GM21423 (cell line): ENCODE results near the gene FGF14.

Source experiments
- ATAC-seq: cut with Tn5 transposase; IDR thresholded peaks from one replicate; pipeline ENCODE4 v1.9.1; 2021; ENCODE audit warnings: mild to moderate bottlenecking, moderate library complexity; ENCODE audit not compliant: unreplicated experiment

FGF14 gene

DNA sequence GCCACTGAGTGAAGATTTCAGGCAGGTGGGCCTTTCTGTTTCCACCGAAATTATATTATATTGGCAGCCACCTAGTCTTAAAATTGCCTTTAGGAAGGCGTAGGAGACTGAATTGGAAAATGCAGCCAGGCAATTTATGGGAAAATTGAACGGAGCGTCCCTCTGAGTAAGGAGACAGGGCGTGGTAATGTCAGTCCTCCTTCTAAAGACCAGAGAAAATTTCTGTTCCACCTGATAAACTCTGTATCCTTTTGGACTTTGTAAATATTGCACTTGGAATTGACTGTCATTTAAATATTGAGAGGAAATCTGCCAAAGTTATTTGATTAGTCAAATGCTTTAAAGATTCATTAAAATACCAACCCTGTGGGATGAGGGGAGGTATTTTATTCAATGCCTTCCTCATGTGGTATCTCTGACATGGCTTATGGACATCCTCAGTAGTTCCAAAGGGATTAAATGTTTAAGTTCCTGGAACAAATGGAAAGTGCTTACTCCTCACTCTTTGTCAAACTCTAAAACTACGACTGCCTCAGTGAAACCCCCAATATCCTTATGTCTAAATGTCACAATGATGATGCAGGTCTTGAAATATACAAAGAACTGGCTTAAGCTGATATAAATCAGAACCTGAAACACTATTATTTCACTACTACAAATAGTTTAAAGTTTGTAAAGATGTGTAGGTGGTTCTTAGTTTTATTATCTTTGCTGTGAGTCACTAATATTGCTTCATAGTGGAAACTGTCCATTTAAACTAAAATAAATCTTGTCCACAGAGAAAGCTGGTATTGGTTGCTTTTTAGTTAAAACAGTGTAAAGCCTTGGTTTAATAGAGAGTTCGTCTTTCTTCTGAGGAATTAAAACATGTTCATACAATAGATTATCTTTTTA, 203.2 kb downstream of the FGF14 start:
- ATAC-seq: no peak

DNA sequence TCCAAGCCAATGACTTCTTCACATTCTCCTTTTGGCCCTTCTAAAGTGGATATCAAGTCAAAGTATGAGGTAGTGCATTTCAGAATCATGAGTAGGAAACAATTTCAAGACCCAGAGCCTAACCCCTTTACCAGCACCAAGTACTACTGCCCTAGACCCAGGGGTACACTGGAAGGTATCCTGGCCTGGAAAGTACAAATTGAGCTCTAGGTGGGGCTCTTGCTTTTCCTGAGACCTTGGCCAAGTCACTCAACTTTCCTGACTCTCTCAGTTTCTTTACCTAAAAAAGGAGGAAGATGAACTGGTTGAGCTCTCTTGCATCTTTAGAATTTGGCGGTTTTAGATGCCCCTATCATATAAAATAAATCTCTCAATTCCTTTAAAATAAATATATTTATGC, 204.7 kb downstream of the FGF14 start:
- no peak for ATAC-seq

- ATAC-seq: no peak
Observed at GRCh38 chr13:102195566-102196462, 206.0 kb downstream of the FGF14 start.

DNA sequence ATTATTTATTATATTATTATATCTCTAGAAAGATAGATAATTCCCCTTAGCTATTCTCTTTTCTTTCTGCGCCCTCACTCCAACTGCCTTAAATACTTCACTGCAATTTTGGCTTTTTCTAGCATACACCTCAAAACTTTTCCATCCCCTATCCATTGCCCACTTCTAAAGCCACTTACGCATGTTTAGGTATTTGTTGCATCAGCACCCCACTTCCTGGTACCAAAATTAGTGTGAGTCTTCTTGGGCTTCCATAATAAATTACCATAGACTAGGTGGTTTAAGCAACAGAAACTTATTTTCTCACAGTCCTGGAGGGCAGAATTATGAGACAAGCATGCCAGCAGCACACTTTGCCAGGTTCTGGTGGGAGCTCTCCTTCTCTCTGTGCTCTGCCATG, 209.0 kb downstream of the FGF14 start:
- no peak for ATAC-seq

DNA sequence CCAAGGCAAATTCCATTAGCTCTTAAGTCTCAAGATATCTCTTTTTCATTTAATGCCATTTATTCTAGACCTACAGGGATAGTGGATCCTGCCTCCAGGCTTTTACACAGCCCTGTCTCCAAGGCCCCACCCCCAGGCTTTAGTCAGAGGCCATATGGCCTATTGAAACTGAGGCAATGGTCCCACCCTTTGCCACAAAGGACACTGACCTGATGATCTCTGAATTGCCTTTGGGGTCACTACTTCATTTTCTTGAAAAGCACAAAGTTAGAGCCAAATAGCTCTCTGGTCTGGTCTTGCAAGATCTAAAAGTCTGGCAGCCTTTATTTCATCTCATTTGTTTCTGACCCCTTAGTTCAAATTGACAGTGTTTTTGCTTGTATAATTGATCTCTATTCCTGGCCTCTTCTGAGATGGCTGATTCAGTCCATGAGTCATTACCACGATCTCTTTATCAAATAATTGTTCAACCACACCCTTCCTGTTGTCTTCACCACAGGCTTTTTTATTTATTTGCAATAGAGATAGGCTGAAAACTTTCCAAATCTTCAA, 209.8 kb downstream of the FGF14 start:
- ATAC-seq: no peak

- ATAC-seq: no peak
Observed at GRCh38 chr13:102190930-102191329, 210.9 kb downstream of the FGF14 start.

DNA sequence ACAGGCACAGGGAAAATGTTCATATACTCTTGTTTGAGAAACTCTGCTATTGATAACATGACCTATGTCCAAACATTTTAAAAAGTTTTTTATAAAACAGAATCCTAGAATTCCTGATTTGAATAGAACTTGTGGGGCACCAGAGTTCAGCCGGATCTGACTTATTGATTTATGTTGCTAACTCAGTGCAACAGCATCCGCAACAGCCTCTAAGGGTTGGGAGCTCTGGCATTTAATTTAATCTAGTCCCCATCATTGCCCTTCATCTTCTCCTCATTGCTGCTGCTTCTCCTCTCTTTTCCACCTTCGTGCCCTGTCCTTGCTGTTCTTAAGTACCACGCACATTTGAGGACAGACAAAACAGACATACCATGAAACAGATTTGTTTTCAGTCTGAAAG, 214.5 kb downstream of the FGF14 start:
- ATAC-seq: no peak

DNA sequence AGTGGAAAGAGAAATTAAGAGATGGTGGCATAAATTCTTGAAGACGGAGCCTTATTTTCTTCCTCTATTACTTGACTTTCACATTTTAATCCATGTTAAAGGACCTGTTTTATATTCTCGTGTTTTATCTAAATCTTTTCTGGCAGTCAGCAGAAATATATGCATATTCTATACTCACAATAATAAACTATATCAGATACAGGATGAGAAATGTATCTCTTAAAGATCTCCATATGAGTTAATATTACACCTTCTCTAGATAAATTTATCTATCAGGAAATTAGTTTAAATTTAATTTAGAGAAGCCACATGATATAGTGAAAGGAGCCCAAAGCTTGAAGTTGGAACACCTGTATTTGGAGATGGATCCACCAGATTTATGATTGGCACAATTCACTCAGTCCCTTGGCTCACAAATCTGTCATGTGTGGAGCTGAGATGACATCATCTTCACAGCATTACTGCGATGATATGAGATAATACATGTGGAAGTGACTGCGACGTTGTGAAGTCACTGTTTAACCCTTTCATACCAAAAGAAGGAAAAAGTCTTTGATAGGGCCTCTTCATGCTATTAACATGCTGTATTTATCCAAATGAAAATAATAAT, 216.4 kb downstream of the FGF14 start:
- ATAC-seq: no peak

DNA sequence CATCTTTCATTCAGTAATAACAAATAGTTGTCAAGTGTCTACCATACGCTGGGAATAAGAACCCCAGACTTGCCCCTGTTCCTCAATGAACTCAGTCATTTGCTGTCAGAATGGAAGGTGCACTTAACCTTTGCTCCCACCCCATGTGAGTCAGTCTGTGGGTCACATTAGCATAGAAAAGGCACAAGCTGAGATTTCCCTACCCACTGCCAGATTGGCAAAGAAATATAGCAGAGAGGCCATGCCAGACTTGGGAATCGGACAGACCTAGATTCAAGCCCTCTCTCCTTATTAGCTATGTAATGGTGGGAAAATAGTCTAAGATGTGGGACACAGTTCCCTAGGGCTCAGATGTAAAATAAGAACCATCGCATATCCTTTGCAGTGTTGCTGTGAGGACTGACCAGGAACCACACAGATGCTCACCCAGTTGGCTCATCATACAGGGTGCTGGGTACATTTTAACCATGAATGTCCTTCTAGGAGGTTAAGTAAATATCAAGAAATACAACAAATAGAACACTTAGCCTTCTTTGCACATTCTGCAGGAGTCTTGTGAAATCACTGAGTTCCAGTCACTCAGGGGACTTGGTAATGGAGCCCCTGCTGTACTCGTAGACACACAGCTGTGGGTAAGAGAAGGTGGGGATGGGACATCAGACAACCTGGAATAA, 218.2 kb downstream of the FGF14 start:
- ATAC-seq: no peak

DNA sequence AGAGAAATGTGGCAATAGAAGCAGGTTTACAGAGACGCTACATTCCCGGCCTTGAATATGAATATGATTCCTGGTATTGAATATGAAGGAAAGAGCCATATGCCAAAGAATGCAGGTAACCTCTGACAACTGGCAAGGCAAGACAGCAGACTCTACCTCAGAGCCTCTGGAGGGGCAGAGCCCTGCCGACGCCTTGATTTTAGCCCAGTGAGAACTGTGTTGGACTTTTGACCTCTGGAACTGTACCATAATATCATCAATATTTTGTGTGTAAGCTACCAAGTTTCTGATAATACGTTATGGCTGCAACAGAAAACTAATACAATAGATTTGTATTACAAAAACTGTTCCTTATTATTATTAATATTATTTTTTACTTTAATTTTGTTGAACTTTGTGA, 219.7 kb downstream of the FGF14 start:
- no peak for ATAC-seq

DNA sequence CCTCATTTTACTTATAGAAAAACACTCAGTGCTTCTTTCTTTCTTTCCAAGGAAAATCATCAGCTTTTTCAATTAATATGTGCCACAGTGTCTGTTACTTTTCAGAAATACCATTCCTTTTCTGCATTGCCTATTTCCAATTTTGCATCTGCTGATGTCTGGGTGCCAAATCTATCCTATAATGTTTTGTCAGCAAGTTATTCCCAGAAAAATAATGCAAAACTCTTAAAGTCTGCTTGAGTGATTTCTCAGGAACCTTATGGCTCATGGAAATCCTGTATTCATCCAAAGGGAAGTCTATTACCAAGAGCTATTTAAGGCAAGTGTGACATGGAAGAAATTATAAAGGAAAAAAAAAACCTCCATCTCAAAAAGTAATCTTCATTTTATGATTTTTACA, 224.4 kb downstream of the FGF14 start:
- ATAC-seq: no peak

- ATAC-seq: no peak
Observed at GRCh38 chr13:102176846-102177245, 225.0 kb downstream of the FGF14 start.

DNA sequence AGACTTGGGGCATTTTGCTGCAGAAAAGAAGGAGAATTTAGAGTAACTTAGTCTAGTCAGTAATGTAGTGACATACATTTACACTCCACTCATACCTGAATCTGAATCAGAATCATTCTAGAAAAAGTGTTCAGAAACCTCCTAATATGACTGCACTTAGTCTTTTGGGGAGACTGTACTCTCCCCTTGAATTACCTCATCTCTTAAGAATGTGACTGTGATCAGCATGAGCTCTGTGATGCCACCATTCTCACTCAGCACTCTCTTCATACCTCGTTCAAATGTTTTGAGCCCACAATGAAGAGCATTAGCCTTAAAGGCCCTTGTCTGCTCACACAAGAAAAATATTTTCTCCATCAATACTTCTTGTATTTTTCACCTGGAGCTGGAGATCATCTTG, 229.4 kb downstream of the FGF14 start:
- ATAC-seq: no peak

- no peak for ATAC-seq
Observed at GRCh38 chr13:102170305-102170704, 231.5 kb downstream of the FGF14 start.

DNA sequence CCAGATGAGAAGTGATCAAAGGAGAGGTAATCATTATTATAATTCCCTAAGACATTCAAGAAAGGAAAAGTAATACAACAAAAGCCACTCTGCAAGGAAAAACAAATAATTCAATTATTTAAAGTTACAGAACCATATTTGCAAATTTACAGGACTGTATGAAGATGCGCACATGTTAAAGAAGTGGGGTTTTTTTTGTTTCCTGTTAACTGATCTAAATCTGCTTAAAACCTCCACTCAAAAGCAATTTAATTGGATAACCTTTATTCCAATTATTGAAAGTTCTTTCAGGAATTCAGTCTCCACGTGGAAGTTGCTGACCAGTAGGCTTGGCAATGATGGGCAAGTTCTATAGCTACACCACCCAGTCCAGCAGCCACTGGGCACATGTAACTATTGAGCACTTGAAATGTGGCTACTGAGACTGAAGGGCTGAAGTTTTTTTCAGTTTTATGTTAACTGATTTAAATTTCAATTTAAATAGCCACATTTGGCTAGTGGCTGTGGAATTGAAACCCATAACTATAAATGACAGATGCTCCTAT, 232.3 kb downstream of the FGF14 start:
- ATAC-seq: no peak

DNA sequence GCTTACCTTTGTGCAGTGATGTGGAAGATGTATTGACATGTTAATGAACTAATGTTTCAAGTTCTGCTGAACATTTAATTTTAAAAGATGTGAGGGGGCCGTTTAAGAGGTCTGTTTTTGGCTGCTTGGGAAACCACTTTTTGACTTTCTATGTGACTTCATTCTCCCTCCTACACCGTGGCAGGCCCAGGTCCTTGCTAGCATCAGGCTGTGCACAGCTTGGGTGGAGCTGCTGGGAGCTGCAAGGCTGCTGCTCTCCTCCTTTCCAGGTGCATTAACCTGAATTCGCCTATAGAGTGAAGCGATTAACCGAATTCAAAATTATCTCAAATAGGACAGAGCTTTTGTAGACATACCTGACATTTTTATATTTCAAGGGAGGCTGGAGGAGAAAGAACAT, 249.1 kb downstream of the FGF14 start:
- no peak for ATAC-seq

DNA sequence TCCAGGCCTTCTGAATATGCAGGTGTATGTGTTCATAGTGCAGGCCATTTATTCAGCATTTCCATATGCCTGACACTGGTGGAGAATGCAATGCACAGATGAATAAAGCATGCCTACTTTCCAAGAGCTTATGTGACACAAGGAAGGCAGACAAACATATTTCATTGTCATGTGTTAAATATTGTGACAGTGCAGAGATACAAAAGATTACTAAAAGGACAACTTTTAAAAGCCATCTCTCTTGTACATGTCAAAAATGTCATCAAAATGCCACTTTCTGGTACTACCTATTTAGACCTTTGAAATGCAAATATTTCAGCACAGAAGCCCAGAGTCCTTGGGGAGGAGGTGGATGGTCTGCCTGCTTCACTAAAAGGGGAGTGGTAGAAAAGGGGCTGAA, 254.5 kb downstream of the FGF14 start:
- no peak for ATAC-seq

- no peak for ATAC-seq
Observed at GRCh38 chr13:102145750-102146149, 256.1 kb downstream of the FGF14 start.

DNA sequence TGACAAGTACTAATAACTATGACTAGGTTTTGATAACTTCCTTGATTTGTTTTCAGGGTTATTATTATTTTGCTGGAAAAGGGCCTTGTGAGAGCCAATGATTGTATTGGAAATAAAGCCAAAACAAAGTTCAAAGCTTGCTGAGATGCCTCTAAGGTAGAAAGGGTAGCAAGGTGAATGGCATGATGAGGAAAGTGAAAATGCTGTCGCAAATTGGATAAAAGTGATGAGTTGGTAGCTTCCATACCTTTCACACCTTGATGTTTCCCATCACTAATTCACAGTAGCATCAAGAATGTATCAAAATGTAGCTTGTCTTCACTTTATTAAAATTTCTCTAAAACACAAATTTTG, 259.4 kb downstream of the FGF14 start:
- ATAC-seq: no peak

DNA sequence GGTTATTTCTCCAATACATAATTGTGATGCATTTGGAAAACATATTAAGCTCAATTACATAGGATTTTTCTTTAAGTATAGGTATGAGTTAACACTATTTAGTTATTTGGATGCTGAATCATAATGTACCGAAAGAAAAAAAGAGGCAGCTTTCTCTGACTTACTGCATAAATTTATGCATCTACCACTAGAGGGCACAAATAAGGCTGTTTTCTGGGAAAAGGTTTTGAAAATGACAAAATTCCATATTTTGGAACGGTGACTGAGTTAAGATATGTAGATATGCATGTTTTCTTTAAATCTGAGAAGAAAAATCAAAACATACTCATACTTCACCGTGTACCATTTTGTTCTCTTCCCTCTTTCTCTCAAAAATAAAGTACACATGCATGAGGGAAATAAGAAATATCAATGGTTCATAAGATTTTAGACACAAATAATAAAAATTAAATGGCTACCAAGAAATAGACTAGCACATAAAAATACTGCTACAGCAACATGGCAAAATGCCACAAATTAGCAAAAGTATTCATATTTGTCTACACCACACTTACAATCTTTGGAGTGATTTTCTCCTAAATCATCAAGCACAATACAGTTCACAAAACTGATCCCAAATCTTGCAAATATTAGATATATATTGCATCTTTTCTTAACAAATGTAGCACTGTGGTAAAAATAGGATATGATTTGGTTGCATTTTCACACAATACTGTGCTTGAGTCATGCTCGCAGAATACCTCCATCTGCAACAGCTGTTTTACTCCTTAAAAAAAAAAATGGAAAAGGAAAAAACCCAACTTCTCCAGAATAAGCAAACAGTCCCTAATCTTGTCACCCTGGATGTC, 260.0 kb downstream of the FGF14 start:
- ATAC-seq: no peak
